HL-60 (cell line): ENCODE results near the gene IKBKE.

ENCODE experiments used
- DNase-seq, 2 experiments: peaks; one replicate each; pipeline ENCODE4 v3.0.0-alpha.2; 2010 to 2020; ENCODE audit warnings: low read depth in 1 of 2, low spot score in 1 of 2
- H3K27ac ChIP-seq: fragments of 250-450 bp; sonication (Bioruptor Pico); replicated peaks from 2 replicates; pipeline ENCODE4 v1.5.1; 2020; ENCODE audit warnings: mild to moderate bottlenecking, moderate library complexity
- H3K27me3 ChIP-seq: fragments of 250-450 bp; sonication (Bioruptor Pico); 2 replicates; pipeline ENCODE4 v1.5.1; 2021; ENCODE audit warnings: mild to moderate bottlenecking, moderate library complexity; ENCODE audit not compliant: insufficient read depth, poor library complexity, severe bottlenecking
- H3K4me3 ChIP-seq: replicated peaks from 2 replicates; pipeline ENCODE4 v1.5.1; 2011; ENCODE audit warnings: mild to moderate bottlenecking, control low read depth, low read length; ENCODE audit not compliant: insufficient read depth
- CTCF ChIP-seq: IDR thresholded peaks from one replicate; pipeline ENCODE4 v1.5.1; 2011; ENCODE audit warnings: low read length, control low read depth, inconsistent platforms; ENCODE audit not compliant: insufficient read depth
- GABPA ChIP-seq: IDR thresholded peaks from 2 replicates; pipeline ENCODE4 v1.6.1; 2012; ENCODE audit warnings: low read depth
- POLR2AphosphoS5 ChIP-seq: IDR thresholded peaks from 2 replicates; pipeline ENCODE4 v1.6.1; 2012; ENCODE audit warnings: low read depth
- REST ChIP-seq: IDR thresholded peaks from 2 replicates; pipeline ENCODE4 v1.6.1; 2012; ENCODE audit warnings: low read depth; ENCODE audit not compliant: insufficient replicate concordance
- SPI1 ChIP-seq: IDR thresholded peaks from 2 replicates; pipeline ENCODE4 v1.6.1; 2012; ENCODE audit warnings: low read depth, mild to moderate bottlenecking, borderline replicate concordance

Gene IKBKE

GRCh38 chr1:206459703-206460102 lies 10.6 kb upstream of the IKBKE start:
- DNase-seq: no peak
- Histone ChIP-seq H3K4me3 (no peak overlapping the region), H3K27ac (no peak overlapping the region), H3K27me3 (no peaks in the 10 kb centered on the region)
- TF ChIP-seq SPI1 (no peak), POLR2AphosphoS5 (no peak), REST (no peak), GABPA (no peak), CTCF (no peak)

- TF ChIP-seq CTCF (no peak), SPI1 (no peak), GABPA (no peak), POLR2AphosphoS5 (no peak), REST (no peak)
- no peak overlapping the region for H3K27ac ChIP-seq
- H3K27me3 ChIP-seq: no peaks in the 10 kb centered on the region
- no peak overlapping the region for H3K4me3 ChIP-seq
- no peak for DNase-seq
Measured at GRCh38 chr1:206460836-206461426, 9.3 kb upstream of the IKBKE start.

- TF ChIP-seq CTCF (peak; percentile 80), SPI1 (no peak)
- DNase-seq: peak in 1 of 2 experiments; percentile 72
- H3K27me3 ChIP-seq: no peaks in the 10 kb centered on the region
- no peak overlapping the region for H3K4me3 ChIP-seq
- H3K27ac ChIP-seq: no peak overlapping the region
Measured at GRCh38 chr1:206461602-206462455, 8.4 kb upstream of the IKBKE start.
